OCI-LY1 (cell line): ENCODE results near the gene S100G.

ENCODE experiments used
- H2AFZ ChIP-seq: fragments of 200-600 bp; sonication (generic), shearing (Covaris generic); 2 replicates; pipeline ENCODE4 v1.6.0; 2014; ENCODE audit warnings: antibody characterized with exemption, mild to moderate bottlenecking, low read length
- H3F3A ChIP-seq: fragments of 200-600 bp; sonication (generic), shearing (Covaris generic); 2 replicates; pipeline ENCODE4 v1.6.0; 2014; ENCODE audit warnings: mild to moderate bottlenecking, antibody characterized with exemption, low read length, moderate library complexity; ENCODE audit not compliant: insufficient read depth
- H3K27ac ChIP-seq: fragments of 200-600 bp; sonication (generic); 2 replicates; pipeline ENCODE4 v1.5.1; 2014; ENCODE audit warnings: low read length, mixed run types, mild to moderate bottlenecking, low read depth; ENCODE audit not compliant: poor library complexity, severe bottlenecking
- H3K27me3 ChIP-seq: fragments of 200-600 bp; sonication (generic); 2 replicates; pipeline ENCODE4 v1.6.0; 2014; ENCODE audit warnings: antibody characterized with exemption, mild to moderate bottlenecking, low read length, moderate library complexity; ENCODE audit not compliant: insufficient read depth
- H3K36me3 ChIP-seq: fragments of 200-600 bp; sonication (generic); 2 replicates; pipeline ENCODE4 v1.6.1; 2014; ENCODE audit warnings: mild to moderate bottlenecking, antibody characterized with exemption, low read length, moderate library complexity, mixed read lengths; ENCODE audit not compliant: insufficient read depth
- H3K4me1 ChIP-seq: fragments of 200-600 bp; sonication (generic); 2 replicates; pipeline ENCODE4 v1.5.1; 2014; ENCODE audit warnings: mild to moderate bottlenecking, low read length, moderate library complexity; ENCODE audit not compliant: insufficient read depth, severe bottlenecking
- H3K4me2 ChIP-seq: fragments of 200-600 bp; sonication (generic), shearing (Covaris generic); 2 replicates; pipeline ENCODE4 v1.6.1; 2014; ENCODE audit warnings: low read length
- H3K4me3 ChIP-seq: fragments of 200-600 bp; sonication (generic); 2 replicates; pipeline ENCODE4 v1.5.1; 2014; ENCODE audit warnings: low read length, low read depth, mild to moderate bottlenecking, mixed read lengths; ENCODE audit not compliant: poor library complexity, severe bottlenecking
- H3K79me2 ChIP-seq: fragments of 200-600 bp; shearing (Covaris generic); 2 replicates; pipeline ENCODE4 v1.6.1; 2016; ENCODE audit warnings: mixed run types, low read length, mixed read lengths; ENCODE audit not compliant: insufficient read depth
- H3K9ac ChIP-seq: fragments of 200-600 bp; sonication (generic), shearing (Covaris generic); 2 replicates; pipeline ENCODE4 v1.6.1; 2014; ENCODE audit warnings: mild to moderate bottlenecking, low read length, mixed read lengths
- H3K9me2 ChIP-seq: fragments of 200-600 bp; sonication (generic), shearing (Covaris generic); 2 replicates; pipeline ENCODE4 v1.6.1; 2014; ENCODE audit warnings: low read depth, mild to moderate bottlenecking, low read length, mixed read lengths
- H3K9me3 ChIP-seq: fragments of 200-600 bp; shearing (Covaris generic); 2 replicates; pipeline ENCODE4 v1.6.1; 2014; ENCODE audit warnings: low read length, mixed read lengths
- H4K20me1 ChIP-seq: fragments of 200-600 bp; sonication (generic), shearing (Covaris generic); 2 replicates; pipeline ENCODE4 v1.6.0; 2016; ENCODE audit warnings: mild to moderate bottlenecking, low read length; ENCODE audit not compliant: insufficient read depth
- CTCF ChIP-seq: fragments of 200-600 bp; sonication (generic), shearing (Covaris generic); IDR thresholded peaks from 2 replicates; pipeline ENCODE4 v1.5.1; 2017; ENCODE audit warnings: mild to moderate bottlenecking, antibody characterized with exemption, low read length, moderate library complexity, mixed read lengths
- EZH2 ChIP-seq: fragments of 200-600 bp; sonication (generic), shearing (Covaris generic); IDR thresholded peaks from 2 replicates; pipeline ENCODE4 v1.8.0; 2017; ENCODE audit warnings: borderline replicate concordance, mixed run types, mild to moderate bottlenecking, antibody characterized with exemption, low read length, moderate library complexity, mixed read lengths

Gene S100G

GRCh38 chrX:16696956-16697355 lies 47.0 kb downstream of the S100G start:
- no peak overlapping the region for H2AFZ ChIP-seq
- H3K9me2 ChIP-seq: no peaks in the 10 kb centered on the region
- H3K9ac ChIP-seq: no peak overlapping the region
- H3K4me1 ChIP-seq: peaks cover 9% of the 10 kb centered on the region
- no peak overlapping the region for H3K4me2 ChIP-seq
- H3K9me3 ChIP-seq: no peaks in the 10 kb centered on the region
- H3K27ac ChIP-seq: peak overlapping the region; percentile 49
- no peaks in the 10 kb centered on the region for H3F3A ChIP-seq
- no peaks in the 10 kb centered on the region for H3K27me3 ChIP-seq
- H3K36me3 ChIP-seq: peaks cover 71% of the 10 kb centered on the region
- TF ChIP-seq EZH2 (no peak), CTCF (no peak)
- no peaks in the 10 kb centered on the region for H4K20me1 ChIP-seq
- H3K4me3 ChIP-seq: no peak overlapping the region
- H3K79me2 ChIP-seq: no peaks in the 10 kb centered on the region

- Histone ChIP-seq H3K4me2 (no peak overlapping the region), H2AFZ (no peak overlapping the region), H3K9ac (no peak overlapping the region), H3F3A (peaks cover under 1% of the 10 kb centered on the region; the same call in 1 of the 2 replicates), H3K36me3 (peaks cover 70% of the 10 kb centered on the region), H3K4me1 (peaks cover 20% of the 10 kb centered on the region), H3K27ac (peak overlapping the region; percentile 49), H3K79me2 (no peaks in the 10 kb centered on the region), H4K20me1 (no peaks in the 10 kb centered on the region), H3K4me3 (no peak overlapping the region), H3K27me3 (no peaks in the 10 kb centered on the region), H3K9me2 (no peaks in the 10 kb centered on the region), H3K9me3 (no peaks in the 10 kb centered on the region)
- TF ChIP-seq CTCF (no peak), EZH2 (no peak)
Measured at GRCh38 chrX:16699389-16699788, 49.4 kb downstream of the S100G start.

- no peaks in the 10 kb centered on the region for H3K9me3 ChIP-seq
- no peaks in the 10 kb centered on the region for H3K9me2 ChIP-seq
- TF ChIP-seq EZH2 (no peak), CTCF (no peak)
- no peaks in the 10 kb centered on the region for H4K20me1 ChIP-seq
- H3K27ac ChIP-seq: peak overlapping the region; percentile 36
- peaks cover 63% of the 10 kb centered on the region for H3K36me3 ChIP-seq
- no peaks in the 10 kb centered on the region for H3K27me3 ChIP-seq
- H3K4me1 ChIP-seq: peaks cover 33% of the 10 kb centered on the region
- no peaks in the 10 kb centered on the region for H3K79me2 ChIP-seq
- no peak overlapping the region for H3K4me2 ChIP-seq
- no peak overlapping the region for H2AFZ ChIP-seq
- no peak overlapping the region for H3K9ac ChIP-seq
- H3K4me3 ChIP-seq: no peak overlapping the region
- H3F3A ChIP-seq: peaks cover 3% of the 10 kb centered on the region; the same call in 1 of the 2 replicates
Measured at GRCh38 chrX:16700734-16701133, 50.8 kb downstream of the S100G start.
